Heart right ventricle (tissue), 16 donors: ENCODE data around the gene KIF26A. TPM values are rescaled to one million over a fixed set of nuclear protein-coding genes. Genes with fewer than 3 reads are reported as not detected.

Experiments used
- ATAC-seq, 8 donors: fragments of 200-7000 bp; cut with Tn5 transposase; one replicate each; pipeline ENCODE4 v1.9.1; 2020; ENCODE audit warnings: mild to moderate bottlenecking in 8 of 8, moderate library complexity in 8 of 8, moderate number of reproducible peaks in 1 of 8
- DNase-seq, 2 donors: peaks; one replicate each; pipeline ENCODE4 v3.0.0-alpha.2; 2020
- H3K27ac ChIP-seq, 10 donors: fragments of 200-600 bp; sonication (generic) in 2 of 10; one replicate each; pipeline versions ENCODE4 v1.5.0 to v1.8.0; 2020 to 2022; ENCODE audit warnings: mild to moderate bottlenecking in 3 of 10
- H3K27me3 ChIP-seq, 7 donors: fragments of 200-600 bp; one replicate each; pipeline ENCODE4 v1.8.0; 2021 to 2022; ENCODE audit warnings: mild to moderate bottlenecking in 2 of 7
- H3K36me3 ChIP-seq, 9 donors: fragments of 200-600 bp; sonication (generic) in 1 of 9; one replicate each; pipeline versions ENCODE4 v1.5.0 to v1.8.0; 2020 to 2022; ENCODE audit warnings: mild to moderate bottlenecking in 2 of 9
- H3K4me1 ChIP-seq, 9 donors: fragments of 200-600 bp; sonication (generic) in 1 of 9; one replicate each; pipeline versions ENCODE4 v1.5.0 to v1.8.0; 2020 to 2022; ENCODE audit warnings: mild to moderate bottlenecking in 4 of 9
- H3K4me3 ChIP-seq, 10 donors: fragments of 200-600 bp; sonication (generic) in 2 of 10; one replicate each; pipeline versions ENCODE4 v1.5.0 to v1.8.0; 2020 to 2022; ENCODE audit warnings: mild to moderate bottlenecking in 7 of 10, moderate library complexity in 2 of 10
- H3K9me3 ChIP-seq, 11 donors: fragments of 200-600 bp in 10 of 11; sonication (generic) in 2 of 11; one replicate each; pipeline versions ENCODE4 v1.5.0 to v1.8.0; 2013 to 2022; ENCODE audit warnings: mild to moderate bottlenecking in 2 of 11, control low read depth in 1 of 11, moderate library complexity in 1 of 11
- WGBS, 2 donors: extraction: QIAGEN DNeasy Blood & Tissue Kit; methylation state at CpG; one replicate each; pipeline ENCODE4 v1.1.7; 2013; ENCODE audit warnings: inconsistent platforms in 1 of 2; 5-methylcytosine and 5-hydroxymethylcytosine counted together
- intact Hi-C, 10 donors: fragments of 100-400 bp; cut with DNase I; formaldehyde crosslinking; loops; one replicate each; pipeline versions ENCODE4 v1.11.1 to v1.14.2; 2022
- polyA plus RNA-seq, 2 donors: library from polyadenylated mRNA; stranded (reverse); fragments of 200-250 nt; gene quantifications; one replicate each; pipeline ENCODE4 v1.2.3, GENCODE V29; 2013
- total RNA-seq, 10 donors: library from RNA; stranded (reverse); fragmentation: NEBNext Ultra II Directional in 3 of 10; extraction: Animal tissue kit (Norgen Biotek cat#: 25700) in 3 of 10; gene quantifications; one replicate each; pipeline versions ENCODE4 v1.2.1 to v1.2.4, GENCODE V29; 2021 to 2023
- TF ChIP-seq, protein P1 (sequence below), 9 donors: fragments of 200-600 bp; sonication (generic) in 2 of 9; IDR thresholded peaks; one replicate each; pipeline versions ENCODE4 v1.5.0 to v1.8.0; 2021 to 2022; ENCODE audit warnings: antibody characterized with exemption in 9 of 9, mild to moderate bottlenecking in 5 of 9, moderate library complexity in 1 of 9
- donor health status: Arrhythmogenic right ventricular cardiomyopathy.
- donor health status: ischemic (EF 13 %, LVEDD 7.1; RV severe dilation, severe dysfunction).
- donor health status: healthy with polysubstance abuse.
- donor health status: DM: no; HTN: yes; CAD: no.
- donor health status: DM: no; HTN: no; CAD: no.
- donor health status: ischemic (EF 25% LVEDD 6.9; RV normal size, moderate dysfunction).
- donor health status: ischemic (EF 25% LVEDD 5.7; RV mildly dilated, moderate dysfunction).
- donor health status: healthy.
- donor health status: DM: yes; HTN: yes; CAD: no.
- donor health status: Ischemic cardiomyopathy.
- donor health status: ischemic (EF 35%, LVEDD 5.7; RV mildly dilated, moderate dysfunction).
- donor health status: nonischemic (EF 11% LVEDD 7.7; RV severe dilation, severe dysfunction).
- donor health status: DM: yes; HTN: yes; CAD: no.
- donor health status: PGD.
- donor health status: ischemic (EF 29% LVEDD 5.4; RV normal size, mild dysfunction).
- donor health status: nonischemic (EF 23%, LVEDD 6.1; RV moderate dilation, normal function).

KIF26A gene
- total and polyA plus RNA-seq, 12 donors, result 4.1 to 12.2 (median 6.6) TPM

DNA sequence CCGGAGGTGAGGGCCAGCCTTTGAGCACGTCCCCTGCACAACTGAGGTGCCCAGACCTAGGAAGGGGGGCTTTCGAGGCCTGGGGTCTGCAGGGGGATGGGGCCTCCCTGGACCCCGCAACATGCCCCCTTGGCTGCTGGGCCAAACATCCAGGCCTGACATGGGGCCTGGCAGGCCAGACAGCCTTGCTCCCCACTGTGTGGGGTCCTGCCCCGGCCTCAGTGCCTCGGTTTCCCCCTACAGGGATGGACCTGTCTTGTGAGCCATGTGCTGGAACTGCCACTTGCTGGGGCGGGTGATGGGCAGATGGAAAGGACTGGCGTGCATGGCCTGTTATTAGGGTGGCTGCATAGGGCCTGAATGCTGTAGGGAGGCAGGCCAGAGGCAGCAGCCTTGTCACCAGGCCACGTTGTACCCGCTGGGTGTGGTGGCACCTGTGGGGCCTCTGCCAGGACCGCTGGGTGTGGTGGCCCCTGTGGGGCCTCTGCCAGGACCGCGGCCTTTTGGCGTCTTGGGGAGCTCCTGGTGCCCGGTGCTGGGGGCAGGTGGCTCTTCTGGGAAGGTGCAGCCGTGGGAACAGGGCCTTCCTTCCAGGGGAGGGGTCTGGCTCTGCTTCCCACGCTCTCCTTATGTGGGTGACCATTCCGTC is 32.4 kb upstream of the KIF26A start:
- Histone ChIP-seq H3K27me3 (peaks cover 0 to 30% (median 5%) of the 10 kb centered on the region in 7 donors), H3K27ac (no peak overlapping the region), H3K36me3 (no peaks in the 10 kb centered on the region), H3K4me1 (no peaks in the 10 kb centered on the region), H3K4me3 (no peak overlapping the region), H3K9me3 (no peaks in the 10 kb centered on the region)
- intact Hi-C loops, result no loop called here
- TF ChIP-seq, protein P1, sequence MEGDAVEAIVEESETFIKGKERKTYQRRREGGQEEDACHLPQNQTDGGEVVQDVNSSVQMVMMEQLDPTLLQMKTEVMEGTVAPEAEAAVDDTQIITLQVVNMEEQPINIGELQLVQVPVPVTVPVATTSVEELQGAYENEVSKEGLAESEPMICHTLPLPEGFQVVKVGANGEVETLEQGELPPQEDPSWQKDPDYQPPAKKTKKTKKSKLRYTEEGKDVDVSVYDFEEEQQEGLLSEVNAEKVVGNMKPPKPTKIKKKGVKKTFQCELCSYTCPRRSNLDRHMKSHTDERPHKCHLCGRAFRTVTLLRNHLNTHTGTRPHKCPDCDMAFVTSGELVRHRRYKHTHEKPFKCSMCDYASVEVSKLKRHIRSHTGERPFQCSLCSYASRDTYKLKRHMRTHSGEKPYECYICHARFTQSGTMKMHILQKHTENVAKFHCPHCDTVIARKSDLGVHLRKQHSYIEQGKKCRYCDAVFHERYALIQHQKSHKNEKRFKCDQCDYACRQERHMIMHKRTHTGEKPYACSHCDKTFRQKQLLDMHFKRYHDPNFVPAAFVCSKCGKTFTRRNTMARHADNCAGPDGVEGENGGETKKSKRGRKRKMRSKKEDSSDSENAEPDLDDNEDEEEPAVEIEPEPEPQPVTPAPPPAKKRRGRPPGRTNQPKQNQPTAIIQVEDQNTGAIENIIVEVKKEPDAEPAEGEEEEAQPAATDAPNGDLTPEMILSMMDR (IDR thresholded peaks at IDR 0.05), result no peak
- WGBS, 2 donors, result 84 to 86% methylated on average over 18 of the region's 18 CpGs
- ATAC-seq (no peak), DNase-seq (no peak)

DNA sequence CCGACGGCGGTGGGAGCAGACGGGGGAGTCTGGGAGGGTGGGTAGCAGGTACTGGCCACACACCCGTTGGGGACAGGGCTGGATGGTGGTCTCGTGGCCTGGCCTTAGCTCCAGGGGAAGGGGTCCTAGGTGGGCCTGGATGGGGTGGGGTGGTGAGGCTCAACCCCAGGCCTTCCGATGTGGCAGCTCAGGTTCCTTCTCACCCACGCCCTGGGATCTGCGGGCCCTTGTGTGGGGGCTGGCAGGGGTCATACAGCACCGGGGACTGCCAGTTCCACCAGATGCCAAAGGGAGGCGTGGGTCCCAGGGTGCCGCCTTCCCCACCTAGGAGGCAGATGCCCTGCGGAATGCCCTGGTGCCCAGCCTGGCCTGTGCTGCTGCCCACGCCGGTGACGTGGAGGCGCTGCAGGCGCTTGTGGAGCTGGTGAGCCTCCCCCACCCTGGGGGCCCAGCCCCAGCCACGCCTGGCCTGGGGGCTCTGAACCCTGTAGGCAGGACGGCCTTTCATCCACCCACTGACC is 31.9 kb upstream of the KIF26A start:
- TF ChIP-seq, protein P1 (IDR thresholded peaks at IDR 0.05), result no peak
- intact Hi-C loops, result no loop called here
- H3K9me3 ChIP-seq, result no peaks in the 10 kb centered on the region
- ATAC-seq (no peak), DNase-seq (no peak)
- WGBS, 2 donors, result 90 to 91% methylated on average over 19 to 20 of the region's 20 CpGs
- H3K4me1 ChIP-seq, result no peaks in the 10 kb centered on the region
- H3K27ac ChIP-seq, result no peak overlapping the region
- peaks cover 0 to 30% (median 5%) of the 10 kb centered on the region in 7 donors for H3K27me3 ChIP-seq
- no peak overlapping the region for H3K4me3 ChIP-seq
- H3K36me3 ChIP-seq, result no peaks in the 10 kb centered on the region

DNA sequence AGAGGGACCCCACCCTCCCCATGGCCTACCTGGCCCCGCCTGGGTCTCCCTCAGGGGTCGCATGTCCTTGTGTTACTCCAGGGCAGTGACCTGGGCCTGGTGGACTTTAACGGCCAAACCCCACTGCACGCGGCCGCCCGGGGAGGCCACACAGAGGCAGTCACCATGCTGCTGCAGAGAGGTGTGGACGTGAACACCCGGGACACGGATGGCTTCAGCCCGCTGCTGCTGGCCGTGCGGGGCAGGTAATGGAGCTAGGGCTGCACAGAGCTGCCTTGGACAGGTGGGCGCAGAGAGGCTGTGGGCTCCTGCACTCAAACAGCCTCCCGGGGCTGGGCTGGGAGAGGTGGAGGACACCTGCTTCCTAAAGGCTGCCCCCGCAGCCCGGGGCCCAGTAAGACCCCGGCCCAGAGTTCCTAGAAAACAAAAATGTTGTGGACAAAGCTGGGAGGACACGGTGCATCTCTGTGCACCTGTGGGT is 31.2 kb upstream of the KIF26A start:
- 84 to 86% methylated on average over 19 of the region's 19 CpGs for WGBS, 2 donors
- ATAC-seq, result no peak
- Histone ChIP-seq H3K4me1 (no peaks in the 10 kb centered on the region), H3K9me3 (no peaks in the 10 kb centered on the region), H3K4me3 (no peak overlapping the region), H3K27ac (no peak overlapping the region), H3K27me3 (peaks cover 0 to 30% (median 5%) of the 10 kb centered on the region in 7 donors), H3K36me3 (no peaks in the 10 kb centered on the region)
- TF ChIP-seq, protein P1 (IDR thresholded peaks at IDR 0.05), result no peak
- intact Hi-C loops, result no loop called here
- DNase-seq, result no peak

DNA sequence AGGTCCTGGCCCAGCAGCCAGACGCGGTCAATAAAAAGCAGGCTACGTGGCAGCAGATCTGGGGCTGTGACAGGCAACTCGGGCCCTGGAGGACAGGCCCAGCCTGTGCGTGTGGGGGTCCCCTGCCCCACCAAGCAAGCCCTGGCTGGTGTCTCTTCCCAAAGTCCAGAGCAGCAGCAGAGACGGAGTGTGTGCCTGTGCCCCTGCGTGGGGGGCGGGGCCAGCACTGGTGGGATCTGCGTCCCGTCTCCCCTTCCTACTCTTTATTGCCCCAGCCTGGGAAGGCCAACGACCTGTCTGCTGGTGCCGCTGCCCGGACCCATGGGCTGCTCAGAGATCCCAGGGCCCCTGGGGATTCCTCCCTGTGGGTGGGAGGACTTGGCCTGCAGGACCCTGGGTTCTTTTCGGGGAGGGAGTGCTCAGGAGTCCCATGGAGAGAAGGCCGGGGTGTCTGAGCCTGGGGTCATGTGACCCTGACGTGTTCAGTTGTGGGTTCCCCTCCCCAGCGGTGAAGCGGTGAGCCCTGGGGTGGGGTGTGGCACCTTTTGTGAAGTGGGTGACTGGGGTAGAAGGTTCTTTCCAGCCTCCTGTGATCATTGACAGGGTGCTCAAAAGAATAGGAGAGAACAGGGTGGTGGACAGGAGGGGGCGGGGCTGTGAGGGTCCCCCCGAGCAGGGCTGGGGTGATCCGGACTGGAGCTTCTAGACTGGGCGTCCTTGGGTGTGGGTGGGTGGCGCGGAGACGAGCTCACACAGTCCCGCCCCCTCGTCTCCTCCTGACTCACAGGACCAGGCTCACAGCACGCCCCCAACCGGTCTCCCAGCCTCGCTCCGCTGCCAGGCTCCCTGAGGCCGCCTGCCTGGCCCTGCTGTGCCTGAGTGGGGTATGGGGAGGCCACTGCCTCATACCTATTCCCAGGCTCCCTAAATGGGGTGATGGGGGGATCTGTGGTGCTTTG is 30.5 kb upstream of the KIF26A start:
- peaks cover 0 to 30% (median 5%) of the 10 kb centered on the region in 7 donors for H3K27me3 ChIP-seq
- TF ChIP-seq, protein P1 (IDR thresholded peaks at IDR 0.05), result no peak
- no peak overlapping the region for H3K27ac ChIP-seq
- no peak overlapping the region for H3K4me3 ChIP-seq
- ATAC-seq (no peak), DNase-seq (no peak)
- H3K9me3 ChIP-seq, result no peaks in the 10 kb centered on the region
- 72 to 73% methylated on average over 30 to 32 of the region's 32 CpGs for WGBS, 2 donors
- no peaks in the 10 kb centered on the region for H3K36me3 ChIP-seq
- intact Hi-C loops, result no loop called here
- H3K4me1 ChIP-seq, result no peaks in the 10 kb centered on the region
